ENCODE results near the gene LMBR1L.

DNA sequence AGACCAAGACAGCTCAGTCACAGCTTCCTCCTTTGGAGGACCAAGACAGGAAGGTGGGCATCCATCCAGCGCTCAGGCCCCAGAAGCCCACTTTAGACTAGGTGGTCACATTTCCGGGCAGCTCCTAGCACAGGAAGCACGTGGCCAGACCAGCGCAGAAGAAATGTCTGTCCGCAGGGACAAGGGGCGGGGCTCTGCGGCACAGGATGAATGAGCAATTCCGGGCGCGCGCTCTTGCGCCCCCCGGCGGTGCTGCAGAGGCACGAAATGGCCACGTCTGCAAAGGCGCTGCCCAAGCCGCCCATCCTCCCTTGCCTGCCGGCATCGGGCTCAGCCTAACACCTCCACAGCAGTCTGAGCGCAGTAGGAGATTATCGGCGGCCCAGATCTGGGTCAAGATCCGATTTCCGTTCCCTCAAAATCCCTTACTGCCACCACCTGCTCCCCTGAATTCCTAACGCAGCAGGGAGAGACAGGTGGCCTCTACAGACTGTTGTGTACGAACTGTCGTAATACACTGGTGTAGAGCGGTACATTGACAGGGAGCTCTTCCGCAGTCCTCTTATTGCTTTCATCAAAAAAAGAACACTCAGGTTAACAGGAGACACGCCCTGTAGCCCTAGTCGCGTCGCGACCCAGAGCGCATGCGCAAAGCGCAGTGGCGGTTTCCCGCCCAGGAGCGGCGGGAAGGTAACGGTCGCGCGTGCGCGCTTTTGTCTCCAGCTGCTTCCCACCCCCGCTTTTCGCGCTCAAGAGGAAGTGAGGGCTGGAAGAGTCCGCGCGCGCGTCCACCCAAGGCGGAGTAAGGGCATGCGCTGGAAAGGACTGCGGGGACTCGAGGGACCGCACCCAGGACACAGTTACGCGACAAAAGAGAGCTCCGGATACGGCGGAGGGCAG, 19.8 kb upstream of the LMBR1L start:
- no peak for TF ChIP-seq POLR2A (IDR thresholded peaks at IDR 0.05)
- TF ChIP-seq, protein P1, sequence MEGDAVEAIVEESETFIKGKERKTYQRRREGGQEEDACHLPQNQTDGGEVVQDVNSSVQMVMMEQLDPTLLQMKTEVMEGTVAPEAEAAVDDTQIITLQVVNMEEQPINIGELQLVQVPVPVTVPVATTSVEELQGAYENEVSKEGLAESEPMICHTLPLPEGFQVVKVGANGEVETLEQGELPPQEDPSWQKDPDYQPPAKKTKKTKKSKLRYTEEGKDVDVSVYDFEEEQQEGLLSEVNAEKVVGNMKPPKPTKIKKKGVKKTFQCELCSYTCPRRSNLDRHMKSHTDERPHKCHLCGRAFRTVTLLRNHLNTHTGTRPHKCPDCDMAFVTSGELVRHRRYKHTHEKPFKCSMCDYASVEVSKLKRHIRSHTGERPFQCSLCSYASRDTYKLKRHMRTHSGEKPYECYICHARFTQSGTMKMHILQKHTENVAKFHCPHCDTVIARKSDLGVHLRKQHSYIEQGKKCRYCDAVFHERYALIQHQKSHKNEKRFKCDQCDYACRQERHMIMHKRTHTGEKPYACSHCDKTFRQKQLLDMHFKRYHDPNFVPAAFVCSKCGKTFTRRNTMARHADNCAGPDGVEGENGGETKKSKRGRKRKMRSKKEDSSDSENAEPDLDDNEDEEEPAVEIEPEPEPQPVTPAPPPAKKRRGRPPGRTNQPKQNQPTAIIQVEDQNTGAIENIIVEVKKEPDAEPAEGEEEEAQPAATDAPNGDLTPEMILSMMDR (IDR thresholded peaks at IDR 0.05) = peak; percentile 77 to 80 (median 79)
- TF ChIP-seq POLR2AphosphoS5 (IDR thresholded peaks at IDR 0.05) = peak; percentile 21 to 81 (median 46)

Measured in breast epithelium (tissue), 3 donors.